ENCODE data around the gene SLC7A8. TPM values are rescaled to one million over a fixed set of nuclear protein-coding genes. Genes with fewer than 3 reads are reported as not detected.
"Not testable (repeated sequence)": the region's sequence is repeated elsewhere in the genome, so short reads cannot be mapped to it uniquely, and the experiment has no call there.

Gene SLC7A8
- total RNA-seq, 3 donors from 2014 or later: 0.81 to 1.5 (median 1.4) TPM

- Mint-ChIP-seq H3K4me3 (no peak overlapping the region), H3K27me3 (ENCODE audit: low read depth) (peaks cover 3% of the 10 kb centered on the region), H3K4me1 (ENCODE audit: low read depth) (no peaks in the 10 kb centered on the region), H3K9me3 (no peaks in the 10 kb centered on the region), H3K36me3 (ENCODE audit: insufficient read depth) (no peaks in the 10 kb centered on the region)
- no peak for ATAC-seq
- no peak for DNase-seq
Observed at GRCh38 chr14:23112359-23113178, 70.9 kb downstream of the SLC7A8 start.

GRCh38 chr14:23110579-23111365 is 72.7 kb downstream of the SLC7A8 start:
- no peaks in the 10 kb centered on the region for H3K36me3 Mint-ChIP-seq (ENCODE audit: insufficient read depth)
- no peak overlapping the region for H3K4me3 Mint-ChIP-seq

GRCh38 chr14:23109769-23110168 is 73.7 kb downstream of the SLC7A8 start:
- Mint-ChIP-seq H3K27me3 (ENCODE audit: low read depth) (peaks cover 3% of the 10 kb centered on the region), H3K4me1 (ENCODE audit: low read depth) (no peaks in the 10 kb centered on the region), H3K4me3 (no peak overlapping the region), H3K36me3 (ENCODE audit: insufficient read depth) (no peaks in the 10 kb centered on the region), H3K9me3 (no peaks in the 10 kb centered on the region)
- no peak for DNase-seq
- ATAC-seq: no peak

More at GRCh38 chr14:23110579-23111365, 72.7 kb downstream of the SLC7A8 start:
- Mint-ChIP-seq H3K27me3 (ENCODE audit: low read depth) (peaks cover 3% of the 10 kb centered on the region), H3K4me1 (ENCODE audit: low read depth) (no peaks in the 10 kb centered on the region), H3K9me3 (no peaks in the 10 kb centered on the region)
- ATAC-seq: no peak
- DNase-seq: no peak

- H3K4me3 Mint-ChIP-seq; H3K9me3 Mint-ChIP-seq; H3K27me3 Mint-ChIP-seq (ENCODE audit: low read depth); H3K36me3 Mint-ChIP-seq (ENCODE audit: insufficient read depth); ATAC-seq; H3K4me1 Mint-ChIP-seq (ENCODE audit: low read depth); DNase-seq: not testable (repeated sequence)
Observed at GRCh38 chr14:23108169-23108568, 75.3 kb downstream of the SLC7A8 start.

GRCh38 chr14:23107620-23108019 is 75.8 kb downstream of the SLC7A8 start:
- DNase-seq; H3K27me3 Mint-ChIP-seq (ENCODE audit: low read depth); H3K36me3 Mint-ChIP-seq (ENCODE audit: insufficient read depth); H3K9me3 Mint-ChIP-seq; H3K4me1 Mint-ChIP-seq (ENCODE audit: low read depth); H3K4me3 Mint-ChIP-seq; ATAC-seq: not testable (repeated sequence)

GRCh38 chr14:23106747-23107045 is 76.8 kb downstream of the SLC7A8 start:
- Mint-ChIP-seq H3K4me3 (no peak overlapping the region), H3K27me3 (ENCODE audit: low read depth) (no peaks in the 10 kb centered on the region), H3K36me3 (ENCODE audit: insufficient read depth) (no peaks in the 10 kb centered on the region), H3K9me3 (no peaks in the 10 kb centered on the region), H3K4me1 (ENCODE audit: low read depth) (no peaks in the 10 kb centered on the region)
- ATAC-seq (no peak), DNase-seq (no peak)

GRCh38 chr14:23105348-23105824 is 78.1 kb downstream of the SLC7A8 start:
- ATAC-seq (no peak), DNase-seq (no peak)
- Mint-ChIP-seq H3K4me1 (ENCODE audit: low read depth) (no peaks in the 10 kb centered on the region), H3K4me3 (no peak overlapping the region), H3K9me3 (no peaks in the 10 kb centered on the region), H3K36me3 (ENCODE audit: insufficient read depth) (no peaks in the 10 kb centered on the region), H3K27me3 (ENCODE audit: low read depth) (no peaks in the 10 kb centered on the region)

- Mint-ChIP-seq H3K9me3 (no peaks in the 10 kb centered on the region), H3K36me3 (ENCODE audit: insufficient read depth) (no peaks in the 10 kb centered on the region), H3K4me1 (ENCODE audit: low read depth) (peaks cover under 1% of the 10 kb centered on the region), H3K27me3 (ENCODE audit: low read depth) (no peaks in the 10 kb centered on the region), H3K4me3 (no peak within 1 kb of the TSS)
- DNase-seq: no peak
- no peak for ATAC-seq
Observed at GRCh38 chr14:23104591-23105347, 78.7 kb downstream of the SLC7A8 start, which contains the start of gene CIROP. Gene CIROP (minus strand): TSS chr14:23104989. CDS start chr14:23104920, 69 bp downstream.

GRCh38 chr14:23104070-23104590 is 79.3 kb downstream of the SLC7A8 start:
- no peaks in the 10 kb centered on the region for H3K9me3 Mint-ChIP-seq
- no peak overlapping the region for H3K4me3 Mint-ChIP-seq
- ATAC-seq (no peak), DNase-seq (no peak)
- H3K4me1 Mint-ChIP-seq (ENCODE audit: low read depth): peaks cover 4% of the 10 kb centered on the region
- H3K27me3 Mint-ChIP-seq (ENCODE audit: low read depth): no peaks in the 10 kb centered on the region
- H3K36me3 Mint-ChIP-seq (ENCODE audit: insufficient read depth): peaks cover 2% of the 10 kb centered on the region

GRCh38 chr14:23103581-23103980 is 79.9 kb downstream of the SLC7A8 start:
- DNase-seq: no peak
- no peak overlapping the region for H3K4me3 Mint-ChIP-seq
- no peaks in the 10 kb centered on the region for H3K27me3 Mint-ChIP-seq (ENCODE audit: low read depth)
- no peak for ATAC-seq
- H3K36me3 Mint-ChIP-seq (ENCODE audit: insufficient read depth): peaks cover 4% of the 10 kb centered on the region
- peaks cover 5% of the 10 kb centered on the region for H3K4me1 Mint-ChIP-seq (ENCODE audit: low read depth)
- no peaks in the 10 kb centered on the region for H3K9me3 Mint-ChIP-seq

GRCh38 chr14:23102801-23103200 is 80.7 kb downstream of the SLC7A8 start:
- Mint-ChIP-seq H3K36me3 (ENCODE audit: insufficient read depth) (peaks cover 6% of the 10 kb centered on the region), H3K4me1 (ENCODE audit: low read depth) (peaks cover 8% of the 10 kb centered on the region), H3K4me3 (no peak overlapping the region), H3K27me3 (ENCODE audit: low read depth) (no peaks in the 10 kb centered on the region), H3K9me3 (no peaks in the 10 kb centered on the region)
- DNase-seq: no peak
- no peak for ATAC-seq

GRCh38 chr14:23101986-23102625 is 81.4 kb downstream of the SLC7A8 start:
- DNase-seq (no peak), ATAC-seq (no peak)
- H3K4me1 Mint-ChIP-seq (ENCODE audit: low read depth): peaks cover 15% of the 10 kb centered on the region
- H3K36me3 Mint-ChIP-seq (ENCODE audit: insufficient read depth): peaks cover 13% of the 10 kb centered on the region
- H3K27me3 Mint-ChIP-seq (ENCODE audit: low read depth): no peaks in the 10 kb centered on the region
- no peak overlapping the region for H3K4me3 Mint-ChIP-seq
- H3K9me3 Mint-ChIP-seq: no peaks in the 10 kb centered on the region

- peaks cover 14% of the 10 kb centered on the region for H3K36me3 Mint-ChIP-seq (ENCODE audit: insufficient read depth)
- H3K9me3 Mint-ChIP-seq: no peaks in the 10 kb centered on the region
- H3K4me1 Mint-ChIP-seq (ENCODE audit: low read depth): peaks cover 22% of the 10 kb centered on the region
- ATAC-seq (no peak), DNase-seq (no peak)
- H3K4me3 Mint-ChIP-seq: no peak overlapping the region
- no peaks in the 10 kb centered on the region for H3K27me3 Mint-ChIP-seq (ENCODE audit: low read depth)
Observed at GRCh38 chr14:23101213-23101970, 82.1 kb downstream of the SLC7A8 start.

All from activated T-cell treated with anti-CD3 and anti-CD28 coated beads, Interleukin-2, amount 50 U/mL, for 4 hours (primary cell).